Loucy (cell line): ENCODE results near the gene TMEM132D.

Experiments used
- H2AFZ ChIP-seq: fragments of 200-600 bp; sonication (generic); 2 replicates; pipeline ENCODE4 v1.6.0; 2016; ENCODE audit warnings: antibody characterized with exemption, mild to moderate bottlenecking, low read length, moderate library complexity
- H3F3A ChIP-seq: fragments of 200-600 bp; 2 replicates; pipeline ENCODE4 v1.6.0; 2016; ENCODE audit warnings: antibody characterized with exemption, low read depth, mild to moderate bottlenecking
- H3K27me3 ChIP-seq: fragments of 200-600 bp; sonication (generic); 2 replicates; pipeline ENCODE4 v1.6.1; 2014; ENCODE audit warnings: low read length, mild to moderate bottlenecking; ENCODE audit not compliant: insufficient read depth, poor library complexity, severe bottlenecking
- H3K36me3 ChIP-seq: fragments of 200-600 bp; sonication (generic); 2 replicates; pipeline ENCODE4 v1.6.1; 2016; ENCODE audit warnings: low read length; ENCODE audit not compliant: insufficient read depth
- H3K4me1 ChIP-seq: fragments of 200-600 bp; sonication (generic); 2 replicates; pipeline ENCODE4 v1.5.1; 2014; ENCODE audit warnings: low read length, mild to moderate bottlenecking; ENCODE audit not compliant: insufficient read depth, poor library complexity, severe bottlenecking
- H3K4me2 ChIP-seq: fragments of 200-600 bp; sonication (generic); 2 replicates; pipeline ENCODE4 v1.6.0; 2014; ENCODE audit warnings: antibody characterized with exemption, low read length, low read depth, mild to moderate bottlenecking; ENCODE audit not compliant: poor library complexity, severe bottlenecking
- H3K4me3 ChIP-seq: fragments of 200-600 bp; sonication (generic); 2 replicates; pipeline ENCODE4 v1.5.1; 2014; ENCODE audit warnings: low read length, mild to moderate bottlenecking, mixed read lengths; ENCODE audit not compliant: poor library complexity, severe bottlenecking
- H3K79me2 ChIP-seq: fragments of 200-600 bp; sonication (generic); 2 replicates; pipeline ENCODE4 v1.6.1; 2014; ENCODE audit warnings: low read length; ENCODE audit not compliant: insufficient read depth
- H3K9ac ChIP-seq: fragments of 200-600 bp; sonication (generic); 2 replicates; pipeline ENCODE4 v1.6.0; 2014; ENCODE audit warnings: mild to moderate bottlenecking, low read depth, low read length, moderate library complexity; ENCODE audit not compliant: poor library complexity, severe bottlenecking
- H3K9me2 ChIP-seq: fragments of 200-600 bp; sonication (generic); replicated peaks from 2 replicates; pipeline ENCODE4 v1.6.1; 2016; ENCODE audit warnings: low read depth, low read length, mixed read lengths
- H3K9me3 ChIP-seq: fragments of 200-600 bp; sonication (generic); 2 replicates; pipeline ENCODE4 v1.6.1; 2014; ENCODE audit warnings: mild to moderate bottlenecking, antibody characterized with exemption, low read length, low read depth; ENCODE audit not compliant: insufficient read depth
- H4K20me1 ChIP-seq: fragments of 200-600 bp; sonication (generic); 2 replicates; pipeline ENCODE4 v1.6.0; 2014; ENCODE audit warnings: antibody characterized with exemption, low read length, mild to moderate bottlenecking; ENCODE audit not compliant: insufficient read depth, poor library complexity, severe bottlenecking
- EZH2phosphoT487 ChIP-seq: fragments of 200-600 bp; IDR thresholded peaks from 2 replicates; pipeline ENCODE4 v1.6.1; 2018; ENCODE audit warnings: antibody characterized with exemption, mild to moderate bottlenecking, moderate library complexity, borderline replicate concordance
- TF ChIP-seq, protein P1 (sequence below): fragments of 200-600 bp; sonication (generic); conservative IDR thresholded peaks from 2 replicates; pipeline ENCODE4 v1.5.1; 2014; ENCODE audit warnings: mild to moderate bottlenecking, antibody characterized with exemption, low read length

TMEM132D gene

GRCh38 chr12:129226005-129226404 is 677.8 kb downstream of the TMEM132D start:
- Histone ChIP-seq H3K9me2 (no peaks in the 10 kb centered on the region), H3K4me1 (no peaks in the 10 kb centered on the region), H3K9me3 (no peaks in the 10 kb centered on the region; the same call in 1 of the 2 replicates), H4K20me1 (no peaks in the 10 kb centered on the region), H3K4me3 (no peak overlapping the region), H3K27me3 (no peaks in the 10 kb centered on the region), H2AFZ (no peak overlapping the region), H3K4me2 (no peak overlapping the region), H3K79me2 (no peaks in the 10 kb centered on the region), H3F3A (no peaks in the 10 kb centered on the region), H3K9ac (no peak overlapping the region), H3K36me3 (no peaks in the 10 kb centered on the region)
- no peak for TF ChIP-seq EZH2phosphoT487
- TF ChIP-seq, protein P1, sequence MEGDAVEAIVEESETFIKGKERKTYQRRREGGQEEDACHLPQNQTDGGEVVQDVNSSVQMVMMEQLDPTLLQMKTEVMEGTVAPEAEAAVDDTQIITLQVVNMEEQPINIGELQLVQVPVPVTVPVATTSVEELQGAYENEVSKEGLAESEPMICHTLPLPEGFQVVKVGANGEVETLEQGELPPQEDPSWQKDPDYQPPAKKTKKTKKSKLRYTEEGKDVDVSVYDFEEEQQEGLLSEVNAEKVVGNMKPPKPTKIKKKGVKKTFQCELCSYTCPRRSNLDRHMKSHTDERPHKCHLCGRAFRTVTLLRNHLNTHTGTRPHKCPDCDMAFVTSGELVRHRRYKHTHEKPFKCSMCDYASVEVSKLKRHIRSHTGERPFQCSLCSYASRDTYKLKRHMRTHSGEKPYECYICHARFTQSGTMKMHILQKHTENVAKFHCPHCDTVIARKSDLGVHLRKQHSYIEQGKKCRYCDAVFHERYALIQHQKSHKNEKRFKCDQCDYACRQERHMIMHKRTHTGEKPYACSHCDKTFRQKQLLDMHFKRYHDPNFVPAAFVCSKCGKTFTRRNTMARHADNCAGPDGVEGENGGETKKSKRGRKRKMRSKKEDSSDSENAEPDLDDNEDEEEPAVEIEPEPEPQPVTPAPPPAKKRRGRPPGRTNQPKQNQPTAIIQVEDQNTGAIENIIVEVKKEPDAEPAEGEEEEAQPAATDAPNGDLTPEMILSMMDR: no peak

DNA sequence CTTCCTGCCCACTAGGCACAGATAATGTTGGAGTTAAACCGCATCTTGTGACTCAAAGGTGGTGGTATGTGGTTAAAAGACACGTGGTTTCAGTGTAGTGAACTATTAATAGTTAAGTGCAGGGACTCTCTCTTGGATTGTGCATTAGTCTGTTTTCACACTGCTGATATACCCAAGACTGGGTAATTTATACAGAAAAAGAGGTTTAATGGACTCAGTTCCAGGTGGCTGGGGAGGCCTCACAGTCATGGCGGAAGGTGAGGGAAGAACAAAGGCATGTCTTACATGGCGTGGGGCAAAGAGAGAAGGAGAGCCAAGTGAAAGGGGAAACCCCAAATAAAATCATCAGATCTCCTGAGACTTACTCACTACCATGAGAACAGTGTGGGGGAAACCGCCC is 688.3 kb downstream of the TMEM132D start:
- Histone ChIP-seq H3K79me2 (no peaks in the 10 kb centered on the region), H3K27me3 (no peaks in the 10 kb centered on the region), H3K4me2 (no peak overlapping the region), H3K9me2 (no peaks in the 10 kb centered on the region), H2AFZ (no peak overlapping the region), H4K20me1 (no peaks in the 10 kb centered on the region), H3K4me3 (no peak overlapping the region), H3K4me1 (no peaks in the 10 kb centered on the region), H3K9ac (no peak overlapping the region), H3F3A (no peaks in the 10 kb centered on the region), H3K9me3 (peaks cover 13% of the 10 kb centered on the region; the same call in 1 of the 2 replicates), H3K36me3 (no peaks in the 10 kb centered on the region)
- no peak for TF ChIP-seq EZH2phosphoT487
- TF ChIP-seq, protein P1: no peak

DNA sequence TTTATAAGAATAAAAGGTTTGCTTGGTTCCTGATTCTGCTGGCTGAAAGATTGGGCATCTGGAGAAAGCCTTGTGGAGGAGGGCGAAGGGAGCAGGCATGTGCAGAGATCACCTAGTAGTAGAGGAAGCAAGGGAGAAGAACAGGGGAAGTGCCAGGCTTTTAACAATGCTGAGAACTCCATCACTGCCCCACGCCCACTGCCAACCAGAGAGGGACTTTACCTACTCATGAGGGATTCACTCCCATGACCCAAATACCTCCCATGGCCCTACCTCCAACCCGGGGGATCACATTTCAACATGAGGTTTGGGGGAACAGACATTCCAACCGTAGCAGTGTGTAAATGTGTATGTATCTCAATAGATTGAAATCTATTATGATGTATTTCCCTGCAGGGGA is 690.3 kb downstream of the TMEM132D start:
- Histone ChIP-seq H3K4me3 (no peak overlapping the region), H3K4me1 (no peaks in the 10 kb centered on the region), H3K9ac (no peak overlapping the region), H3K4me2 (no peak overlapping the region), H3K9me2 (no peaks in the 10 kb centered on the region), H3F3A (no peaks in the 10 kb centered on the region), H2AFZ (no peak overlapping the region), H3K27me3 (no peaks in the 10 kb centered on the region), H4K20me1 (no peaks in the 10 kb centered on the region), H3K9me3 (peaks cover 10% of the 10 kb centered on the region; the same call in 1 of the 2 replicates), H3K36me3 (no peaks in the 10 kb centered on the region), H3K79me2 (no peaks in the 10 kb centered on the region)
- TF ChIP-seq, protein P1: no peak
- TF ChIP-seq EZH2phosphoT487: no peak
